Effector memory CD8-positive, alpha-beta T cell (primary cell): ENCODE measurements around the gene NOMO2.
"Not testable (repeated sequence)": the region's sequence is repeated elsewhere in the genome, so short reads cannot be mapped to it uniquely, and the experiment has no call there.

Experiments
- ATAC-seq: fragments of 150-1000 bp; cut with Tn5 transposase; replicated peaks from 2 replicates; pipeline ENCODE4 v1.10.0; 2021; ENCODE audit warnings: mild to moderate bottlenecking, moderate library complexity
- DNase-seq, 3 experiments: peaks; one replicate each; pipeline ENCODE4 v3.0.0; 2021
- H3K27ac Mint-ChIP-seq, 2 donors: one replicate each; pipeline ENCODE4 v1.8.0; 2022; ENCODE audit warnings: mild to moderate bottlenecking in 2 of 2, mixed read lengths in 2 of 2, moderate library complexity in 2 of 2
- H3K27me3 Mint-ChIP-seq, 2 donors: one replicate each; pipeline ENCODE4 v1.8.0; 2022; ENCODE audit warnings: mixed read lengths in 2 of 2
- H3K36me3 Mint-ChIP-seq: one replicate; pipeline ENCODE4 v1.8.0; 2022; ENCODE audit warnings: mild to moderate bottlenecking, moderate library complexity, mixed read lengths; ENCODE audit not compliant: insufficient read depth
- H3K4me1 Mint-ChIP-seq, 2 donors: one replicate each; pipeline ENCODE4 v1.8.0; 2022; ENCODE audit warnings: low read depth in 2 of 2, mixed read lengths in 2 of 2
- H3K4me3 Mint-ChIP-seq, 2 donors: one replicate each; pipeline ENCODE4 v1.8.0; 2022; ENCODE audit warnings: mild to moderate bottlenecking in 2 of 2, mixed read lengths in 2 of 2, moderate library complexity in 2 of 2
- H3K9me3 Mint-ChIP-seq, 2 donors: one replicate each; pipeline ENCODE4 v1.8.0; 2022; ENCODE audit warnings: mixed read lengths in 2 of 2

NOMO2 gene

GRCh38 chr16:18525882-18526482, 35.9 kb downstream of the NOMO2 start:
- ATAC-seq, H3K4me3 Mint-ChIP-seq, DNase-seq: not testable (repeated sequence)

GRCh38 chr16:18522637-18523036, 39.3 kb downstream of the NOMO2 start:
- not testable (repeated sequence) for H3K4me1 Mint-ChIP-seq, H3K4me3 Mint-ChIP-seq, H3K36me3 Mint-ChIP-seq, H3K27ac Mint-ChIP-seq, H3K27me3 Mint-ChIP-seq, DNase-seq, H3K9me3 Mint-ChIP-seq, ATAC-seq

More at GRCh38 chr16:18525882-18526482, 35.9 kb downstream of the NOMO2 start:
- not testable (repeated sequence) for H3K4me1 Mint-ChIP-seq, H3K9me3 Mint-ChIP-seq, H3K27me3 Mint-ChIP-seq, H3K27ac Mint-ChIP-seq
- H3K36me3 Mint-ChIP-seq = peaks cover 18% of the 10 kb centered on the region

GRCh38 chr16:18521445-18522181, 40.3 kb downstream of the NOMO2 start:
- not testable (repeated sequence) for DNase-seq, H3K27me3 Mint-ChIP-seq, H3K4me1 Mint-ChIP-seq, H3K36me3 Mint-ChIP-seq, H3K4me3 Mint-ChIP-seq, H3K9me3 Mint-ChIP-seq, H3K27ac Mint-ChIP-seq, ATAC-seq

GRCh38 chr16:18518536-18519283, 43.2 kb downstream of the NOMO2 start:
- H3K9me3 Mint-ChIP-seq, DNase-seq, H3K4me3 Mint-ChIP-seq, H3K36me3 Mint-ChIP-seq, H3K27ac Mint-ChIP-seq, ATAC-seq, H3K4me1 Mint-ChIP-seq, H3K27me3 Mint-ChIP-seq: not testable (repeated sequence)

GRCh38 chr16:18498430-18498829, 63.5 kb downstream of the NOMO2 start:
- not testable (repeated sequence) for H3K4me3 Mint-ChIP-seq, H3K4me1 Mint-ChIP-seq, DNase-seq, H3K27ac Mint-ChIP-seq, H3K27me3 Mint-ChIP-seq, H3K36me3 Mint-ChIP-seq, H3K9me3 Mint-ChIP-seq
- peak; percentile 54 for ATAC-seq

GRCh38 chr16:18497032-18497431, 64.9 kb downstream of the NOMO2 start:
- H3K9me3 Mint-ChIP-seq, H3K36me3 Mint-ChIP-seq, H3K27me3 Mint-ChIP-seq, H3K4me3 Mint-ChIP-seq, H3K27ac Mint-ChIP-seq, H3K4me1 Mint-ChIP-seq, ATAC-seq, DNase-seq: not testable (repeated sequence)

GRCh38 chr16:18492118-18492897, 69.6 kb downstream of the NOMO2 start:
- H3K4me1 Mint-ChIP-seq, H3K36me3 Mint-ChIP-seq, DNase-seq, H3K9me3 Mint-ChIP-seq, H3K4me3 Mint-ChIP-seq, H3K27ac Mint-ChIP-seq, H3K27me3 Mint-ChIP-seq: not testable (repeated sequence)
- peak; percentile 67 for ATAC-seq

GRCh38 chr16:18436025-18436424, 125.9 kb downstream of the NOMO2 start:
- H3K4me3 Mint-ChIP-seq, H3K27me3 Mint-ChIP-seq, H3K27ac Mint-ChIP-seq, H3K4me1 Mint-ChIP-seq, DNase-seq, H3K9me3 Mint-ChIP-seq, H3K36me3 Mint-ChIP-seq, ATAC-seq: not testable (repeated sequence)

GRCh38 chr16:18415827-18416226, 146.1 kb downstream of the NOMO2 start:
- not testable (repeated sequence) for H3K27me3 Mint-ChIP-seq, H3K27ac Mint-ChIP-seq, H3K4me1 Mint-ChIP-seq, DNase-seq, H3K9me3 Mint-ChIP-seq, H3K4me3 Mint-ChIP-seq, H3K36me3 Mint-ChIP-seq
- ATAC-seq = peak; percentile 47

GRCh38 chr16:18409532-18410293, 152.2 kb downstream of the NOMO2 start:
- not testable (repeated sequence) for DNase-seq, H3K27me3 Mint-ChIP-seq, H3K4me1 Mint-ChIP-seq, H3K36me3 Mint-ChIP-seq, H3K27ac Mint-ChIP-seq, H3K9me3 Mint-ChIP-seq, H3K4me3 Mint-ChIP-seq
- ATAC-seq = peak; percentile 69

- not testable (repeated sequence) for H3K27me3 Mint-ChIP-seq, H3K4me1 Mint-ChIP-seq, DNase-seq, H3K9me3 Mint-ChIP-seq, H3K36me3 Mint-ChIP-seq, H3K4me3 Mint-ChIP-seq, H3K27ac Mint-ChIP-seq
- ATAC-seq = peak; percentile 89
Observed at GRCh38 chr16:18401851-18402657, 159.8 kb downstream of the NOMO2 start.

GRCh38 chr16:18401159-18401558, 160.7 kb downstream of the NOMO2 start:
- H3K4me3 Mint-ChIP-seq = peak overlapping the region in 1 of 2 donors; percentile 60
- H3K9me3 Mint-ChIP-seq, H3K27me3 Mint-ChIP-seq, H3K36me3 Mint-ChIP-seq, H3K4me1 Mint-ChIP-seq, ATAC-seq, H3K27ac Mint-ChIP-seq: not testable (repeated sequence)
- peak; percentile 1 to 7 (median 5) for DNase-seq
